ENCODE measurements around the gene FNBP1L. TPM values are rescaled to one million over a fixed set of nuclear protein-coding genes. Genes with fewer than 3 reads are reported as not detected.

The FNBP1L gene
- total and polyA plus RNA-seq, 10 of the 15 experiments (the other 5 are each of a cell fraction or from before 2014, with no cell fraction given), result 0.02 to 0.12 (median 0.07) TPM; not detected in 4

DNA sequence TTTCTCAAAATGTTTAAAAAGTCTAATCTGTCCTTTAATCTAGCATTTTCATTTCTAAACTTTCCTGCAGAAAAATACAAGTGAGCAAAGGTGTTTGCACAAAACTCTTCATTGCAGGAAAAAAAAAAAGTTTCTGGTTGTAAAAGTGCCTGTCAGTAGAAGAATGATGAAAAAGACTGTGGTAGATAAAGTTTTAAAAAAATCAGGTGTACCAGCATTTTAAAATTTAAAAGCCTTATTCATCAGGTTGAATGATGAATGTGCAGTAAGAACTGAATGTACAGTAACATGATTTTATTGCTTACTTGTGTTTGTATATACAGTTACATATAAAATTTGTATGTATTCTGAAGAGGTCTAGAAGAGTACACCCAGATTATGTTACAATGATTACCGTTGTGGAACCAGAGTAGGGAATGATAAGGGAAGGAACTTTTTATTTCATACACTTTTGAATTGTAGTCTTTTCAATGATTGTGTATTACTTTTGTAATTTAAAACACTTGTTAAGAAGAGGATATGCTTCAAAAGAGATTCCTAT, 54.0 kb downstream of the FNBP1L start:
- RAD21 ChIA-PET (ENCODE audit: unreplicated experiment), result no interaction called here
- H3K4me2 ChIP-seq (ENCODE audit: control insufficient read depth, insufficient read depth), result no peak overlapping the region
- SMC1A ChIA-PET (ENCODE audit: uncharacterized antibody, unreplicated experiment), result no interaction called here
- H3K9me3 ChIP-seq (replicated peaks; ENCODE audit: control insufficient read depth, insufficient read depth, low read length), result no peaks in the 10 kb centered on the region
- H4K20me1 ChIP-seq (ENCODE audit: control insufficient read depth, insufficient read depth), result no peaks in the 10 kb centered on the region
- POLR2A ChIA-PET, result no interaction called here
- DNase-seq (ENCODE audit: low read depth, low spot score) (no peak), FAIRE-seq (no peak), ATAC-seq (no peak)
- H3K9ac ChIP-seq (ENCODE audit: control insufficient read depth, insufficient read depth, low read length), result no peak overlapping the region
- H3K4me1 ChIP-seq (ENCODE audit: control insufficient read depth, insufficient read depth, low read length), result no peaks in the 10 kb centered on the region
- WGBS (ENCODE audit: insufficient coverage, insufficient replicate concordance, low lambda C conversion rate, missing lambda C conversion rate), result 0% methylated on average over 1 of the region's 1 CpG
- no peak overlapping the region for H3K4me3 ChIP-seq
- no peaks in the 10 kb centered on the region; a peak in 1 of 4 replicates for H3K27me3 ChIP-seq (replicated peaks in 1 of 2; ENCODE audit: control insufficient read depth in 2 of 2, insufficient read depth in 2 of 2, low read length in 1 of 2)
- no peaks in the 10 kb centered on the region for H3K79me2 ChIP-seq (ENCODE audit: control insufficient read depth, insufficient read depth, low read length)
- H2AFZ ChIP-seq (ENCODE audit: control insufficient read depth, low read depth, low read length), result no peak overlapping the region
- H3K36me3 ChIP-seq (ENCODE audit: control insufficient read depth in 2 of 2, insufficient read depth in 2 of 2, low read length in 1 of 2), result no peaks in the 10 kb centered on the region
- in situ Hi-C loops (cut with MboI) (no loop called here), intact Hi-C loops (cut with micrococcal nuclease; ENCODE audit: unreplicated experiment) (no loop called here)
- CTCF ChIA-PET, result no interaction called here
- no TSS peak for BruUV-seq (replicated peaks)
- no peak overlapping the region for H3K27ac ChIP-seq (ENCODE audit: control insufficient read depth, insufficient read depth)
- TF ChIP-seq LARP7 (IDR thresholded peaks at IDR 0.05) (no peak), YY1 (IDR thresholded peaks at IDR 0.05; ENCODE audit: low read depth, low read length) (no peak), STAT3 (IDR thresholded peaks at IDR 0.05; ENCODE audit: low read depth, low read length) (no peak), HDAC2 (IDR thresholded peaks at IDR 0.05) (no peak), SP1 (IDR thresholded peaks at IDR 0.05; ENCODE audit: low read depth, low read length) (no peak), ZNF622 (IDR thresholded peaks at IDR 0.05) (no peak), CREM (IDR thresholded peaks at IDR 0.05; ENCODE audit: low read depth) (no peak), CEBPB (IDR thresholded peaks at IDR 0.05; ENCODE audit: borderline replicate concordance in 1 of 2, low read depth in 2 of 2, low read length in 2 of 2) (no peak), BMI1 (IDR thresholded peaks at IDR 0.05; ENCODE audit: borderline replicate concordance) (no peak), SUZ12 (IDR thresholded peaks at IDR 0.05; ENCODE audit: unreplicated experiment) (no peak), RCOR1 (conservative IDR thresholded peaks at IDR 0.05; ENCODE audit: low read depth, low read length) (no peak), MYC (IDR thresholded peaks at IDR 0.05; ENCODE audit: insufficient read depth, insufficient read length, insufficient replicate concordance, low read length, severe bottlenecking) (no peak), SREBF1 (IDR thresholded peaks at IDR 0.05; ENCODE audit: low read length) (no peak)
- TF ChIP-seq, protein P1, sequence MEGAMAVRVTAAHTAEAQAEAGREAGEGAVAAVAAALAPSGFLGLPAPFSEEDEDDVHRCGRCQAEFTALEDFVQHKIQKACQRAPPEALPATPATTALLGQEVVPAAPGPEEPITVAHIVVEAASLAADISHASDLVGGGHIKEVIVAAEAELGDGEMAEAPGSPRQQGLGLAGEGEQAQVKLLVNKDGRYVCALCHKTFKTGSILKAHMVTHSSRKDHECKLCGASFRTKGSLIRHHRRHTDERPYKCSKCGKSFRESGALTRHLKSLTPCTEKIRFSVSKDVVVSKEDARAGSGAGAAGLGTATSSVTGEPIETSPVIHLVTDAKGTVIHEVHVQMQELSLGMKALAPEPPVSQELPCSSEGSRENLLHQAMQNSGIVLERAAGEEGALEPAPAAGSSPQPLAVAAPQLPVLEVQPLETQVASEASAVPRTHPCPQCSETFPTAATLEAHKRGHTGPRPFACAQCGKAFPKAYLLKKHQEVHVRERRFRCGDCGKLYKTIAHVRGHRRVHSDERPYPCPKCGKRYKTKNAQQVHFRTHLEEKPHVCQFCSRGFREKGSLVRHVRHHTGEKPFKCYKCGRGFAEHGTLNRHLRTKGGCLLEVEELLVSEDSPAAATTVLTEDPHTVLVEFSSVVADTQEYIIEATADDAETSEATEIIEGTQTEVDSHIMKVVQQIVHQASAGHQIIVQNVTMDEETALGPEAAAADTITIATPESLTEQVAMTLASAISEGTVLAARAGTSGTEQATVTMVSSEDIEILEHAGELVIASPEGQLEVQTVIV (IDR thresholded peaks at IDR 0.05; ENCODE audit: borderline replicate concordance, partially characterized antibody), result no peak
- TF ChIP-seq, protein P2, sequence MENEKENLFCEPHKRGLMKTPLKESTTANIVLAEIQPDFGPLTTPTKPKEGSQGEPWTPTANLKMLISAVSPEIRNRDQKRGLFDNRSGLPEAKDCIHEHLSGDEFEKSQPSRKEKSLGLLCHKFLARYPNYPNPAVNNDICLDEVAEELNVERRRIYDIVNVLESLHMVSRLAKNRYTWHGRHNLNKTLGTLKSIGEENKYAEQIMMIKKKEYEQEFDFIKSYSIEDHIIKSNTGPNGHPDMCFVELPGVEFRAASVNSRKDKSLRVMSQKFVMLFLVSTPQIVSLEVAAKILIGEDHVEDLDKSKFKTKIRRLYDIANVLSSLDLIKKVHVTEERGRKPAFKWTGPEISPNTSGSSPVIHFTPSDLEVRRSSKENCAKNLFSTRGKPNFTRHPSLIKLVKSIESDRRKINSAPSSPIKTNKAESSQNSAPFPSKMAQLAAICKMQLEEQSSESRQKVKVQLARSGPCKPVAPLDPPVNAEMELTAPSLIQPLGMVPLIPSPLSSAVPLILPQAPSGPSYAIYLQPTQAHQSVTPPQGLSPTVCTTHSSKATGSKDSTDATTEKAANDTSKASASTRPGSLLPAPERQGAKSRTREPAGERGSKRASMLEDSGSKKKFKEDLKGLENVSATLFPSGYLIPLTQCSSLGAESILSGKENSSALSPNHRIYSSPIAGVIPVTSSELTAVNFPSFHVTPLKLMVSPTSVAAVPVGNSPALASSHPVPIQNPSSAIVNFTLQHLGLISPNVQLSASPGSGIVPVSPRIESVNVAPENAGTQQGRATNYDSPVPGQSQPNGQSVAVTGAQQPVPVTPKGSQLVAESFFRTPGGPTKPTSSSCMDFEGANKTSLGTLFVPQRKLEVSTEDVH (IDR thresholded peaks at IDR 0.05; ENCODE audit: low read depth, partially characterized antibody), result no peak
- TF ChIP-seq, protein P3, sequence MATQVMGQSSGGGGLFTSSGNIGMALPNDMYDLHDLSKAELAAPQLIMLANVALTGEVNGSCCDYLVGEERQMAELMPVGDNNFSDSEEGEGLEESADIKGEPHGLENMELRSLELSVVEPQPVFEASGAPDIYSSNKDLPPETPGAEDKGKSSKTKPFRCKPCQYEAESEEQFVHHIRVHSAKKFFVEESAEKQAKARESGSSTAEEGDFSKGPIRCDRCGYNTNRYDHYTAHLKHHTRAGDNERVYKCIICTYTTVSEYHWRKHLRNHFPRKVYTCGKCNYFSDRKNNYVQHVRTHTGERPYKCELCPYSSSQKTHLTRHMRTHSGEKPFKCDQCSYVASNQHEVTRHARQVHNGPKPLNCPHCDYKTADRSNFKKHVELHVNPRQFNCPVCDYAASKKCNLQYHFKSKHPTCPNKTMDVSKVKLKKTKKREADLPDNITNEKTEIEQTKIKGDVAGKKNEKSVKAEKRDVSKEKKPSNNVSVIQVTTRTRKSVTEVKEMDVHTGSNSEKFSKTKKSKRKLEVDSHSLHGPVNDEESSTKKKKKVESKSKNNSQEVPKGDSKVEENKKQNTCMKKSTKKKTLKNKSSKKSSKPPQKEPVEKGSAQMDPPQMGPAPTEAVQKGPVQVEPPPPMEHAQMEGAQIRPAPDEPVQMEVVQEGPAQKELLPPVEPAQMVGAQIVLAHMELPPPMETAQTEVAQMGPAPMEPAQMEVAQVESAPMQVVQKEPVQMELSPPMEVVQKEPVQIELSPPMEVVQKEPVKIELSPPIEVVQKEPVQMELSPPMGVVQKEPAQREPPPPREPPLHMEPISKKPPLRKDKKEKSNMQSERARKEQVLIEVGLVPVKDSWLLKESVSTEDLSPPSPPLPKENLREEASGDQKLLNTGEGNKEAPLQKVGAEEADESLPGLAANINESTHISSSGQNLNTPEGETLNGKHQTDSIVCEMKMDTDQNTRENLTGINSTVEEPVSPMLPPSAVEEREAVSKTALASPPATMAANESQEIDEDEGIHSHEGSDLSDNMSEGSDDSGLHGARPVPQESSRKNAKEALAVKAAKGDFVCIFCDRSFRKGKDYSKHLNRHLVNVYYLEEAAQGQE (IDR thresholded peaks at IDR 0.05; ENCODE audit: low read depth, low read length), result no peak

Data from GM12878 (cell line).